HCT116 (cell line): ENCODE data around the gene KBTBD8. TPM values are rescaled to one million over a fixed set of nuclear protein-coding genes. Genes with fewer than 3 reads are reported as not detected.

Experiments used
- ATAC-seq: fragments of 200-7000 bp; cut with Tn5 transposase; 2 replicates; pipeline ENCODE4 v1.9.1; 2020; ENCODE audit warnings: mild to moderate bottlenecking, moderate library complexity
- BruUV-seq: library from RNA; stranded (reverse); fragments of 400-500 nt; replicated peaks from 2 replicates; lab custom pipeline; 2021; lab: Mats Ljungman, UMichigan
- CTCF ChIA-PET: fragments of 300-600 bp; sonication (Branson Sonifier 250); formaldehyde crosslinking; loops from one replicate; lab custom pipeline; 2021; ENCODE audit warnings: antibody characterized with exemption; lab: Charles Lee
- POLR2A ChIA-PET: fragments of 300-600, 350-600 bp; sonication (Branson Sonifier 250); formaldehyde crosslinking; loops from one replicate; lab custom pipeline; 2021; ENCODE audit warnings: antibody characterized with exemption; lab: Charles Lee
- RAD21 ChIA-PET, 2 experiments: fragments of 300-600 bp; sonication (Branson Sonifier 250); formaldehyde crosslinking; loops; one replicate each; lab custom pipeline; 2023; ENCODE audit warnings: low total read pairs in 2 of 2; ENCODE audit not compliant: uncharacterized antibody in 2 of 2, unreplicated experiment in 2 of 2, low non-redundant PET in 1 of 2; lab: Charles Lee
- DNase-seq: peaks from one replicate; pipeline ENCODE4 v3.0.0-alpha.2; 2010; ENCODE audit warnings: low read depth, low spot score
- H2AFZ ChIP-seq: fragments of 200-600 bp; shearing (Covaris generic), sonication (generic); 2 replicates; pipeline ENCODE4 v1.6.1; 2017; ENCODE audit warnings: low read depth, mixed run types, mixed read lengths, antibody characterized with exemption, low read length; ENCODE audit not compliant: poor library complexity, severe bottlenecking
- H3K27ac ChIP-seq: 2 replicates; pipeline ENCODE4 v1.5.1; 2012; ENCODE audit warnings: low read depth, low read length
- H3K27me3 ChIP-seq: fragments of 200-600 bp; sonication (generic); 2 replicates; pipeline ENCODE4 v1.6.1; 2016; ENCODE audit warnings: mixed run types, low read length, mixed read lengths; ENCODE audit not compliant: insufficient read depth
- H3K36me3 ChIP-seq, 2 experiments: fragments of 200-500 bp in 1 of 2; fragments of 200-600 bp in 1 of 2; sonication (Bioruptor generic) in 1 of 2; sonication (generic) in 1 of 2; 2 replicates each; pipeline versions ENCODE4 v1.5.1 to v1.6.1; 2014 to 2016; ENCODE audit warnings: low read length in 2 of 2, inconsistent platforms in 1 of 2, mixed read lengths in 1 of 2, mixed run types in 1 of 2; ENCODE audit not compliant: insufficient read depth in 2 of 2, control insufficient read depth in 1 of 2
- H3K4me1 ChIP-seq, 2 experiments: fragments of 200-600 bp in 1 of 2; sonication (generic) in 1 of 2; 2 replicates each; pipeline versions ENCODE4 v1.5.1 to v1.6.1; 2012 to 2017; ENCODE audit warnings: low read length in 2 of 2, inconsistent platforms in 1 of 2, mild to moderate bottlenecking in 1 of 2, mixed read lengths in 1 of 2, mixed run types in 1 of 2, moderate library complexity in 1 of 2; ENCODE audit not compliant: insufficient read depth in 2 of 2, control insufficient read depth in 1 of 2
- H3K4me2 ChIP-seq: fragments of 200-600 bp; sonication (generic); 2 replicates; pipeline ENCODE4 v1.6.1; 2017; ENCODE audit warnings: mixed run types, low read length, mixed read lengths
- H3K4me3 ChIP-seq, 2 experiments: fragments of 200-600 bp in 1 of 2; sonication (generic) in 1 of 2; replicated peaks in 1 of 2; 2 replicates each; pipeline ENCODE4 v1.5.1; 2011 to 2016; ENCODE audit warnings: low read length in 2 of 2, control low read depth in 1 of 2, low read depth in 1 of 2, mild to moderate bottlenecking in 1 of 2, mixed read lengths in 1 of 2, mixed run types in 1 of 2
- H3K79me2 ChIP-seq: fragments of 200-600 bp; sonication (generic); 2 replicates; pipeline ENCODE4 v1.6.1; 2017; ENCODE audit warnings: mild to moderate bottlenecking, mixed run types, low read length, moderate library complexity, mixed read lengths; ENCODE audit not compliant: insufficient read depth
- H3K9ac ChIP-seq: fragments of 200-600 bp; sonication (generic); 2 replicates; pipeline ENCODE4 v1.6.1; 2016; ENCODE audit warnings: low read length, mixed read lengths
- H3K9me2 ChIP-seq: fragments of 200-600 bp; sonication (generic), shearing (Covaris generic); 2 replicates; pipeline ENCODE4 v1.6.1; 2017; ENCODE audit warnings: mixed run types, mild to moderate bottlenecking, moderate library complexity; ENCODE audit not compliant: insufficient read depth
- H3K9me3 ChIP-seq, 2 experiments: fragments of 200-500 bp in 1 of 2; fragments of 200-600 bp in 1 of 2; sonication (Bioruptor generic) in 1 of 2; sonication (generic) in 1 of 2; 2 replicates each; pipeline ENCODE4 v1.6.1; 2014 to 2017; ENCODE audit warnings: low read length in 2 of 2, mixed read lengths in 2 of 2, inconsistent platforms in 1 of 2, low read depth in 1 of 2, mild to moderate bottlenecking in 1 of 2, mixed run types in 1 of 2, moderate library complexity in 1 of 2; ENCODE audit not compliant: control insufficient read depth in 1 of 2, insufficient read depth in 1 of 2
- H4K20me1 ChIP-seq: fragments of 200-600 bp; sonication (generic), shearing (Covaris generic); 2 replicates; pipeline ENCODE4 v1.6.1; 2017; ENCODE audit warnings: mixed run types, mild to moderate bottlenecking, moderate library complexity; ENCODE audit not compliant: insufficient read depth
- CBX3 ChIP-seq: IDR thresholded peaks from 2 replicates; pipeline ENCODE4 v1.6.1; 2012; ENCODE audit warnings: low read depth
- CEBPB ChIP-seq: IDR thresholded peaks from 2 replicates; pipeline ENCODE4 v1.6.1; 2012; ENCODE audit warnings: low read depth
- EGR1 ChIP-seq: IDR thresholded peaks from 2 replicates; pipeline ENCODE4 v1.6.1; 2012; ENCODE audit warnings: low read depth
- EZH2 ChIP-seq: fragments of 200-600 bp; sonication (generic); IDR thresholded peaks from 2 replicates; pipeline ENCODE4 v1.6.1; 2017; ENCODE audit warnings: antibody characterized with exemption, mixed run types
- FOSL1 ChIP-seq: IDR thresholded peaks from 2 replicates; pipeline ENCODE4 v1.6.1; 2012; ENCODE audit warnings: low read depth
- POLR2A ChIP-seq: IDR thresholded peaks from 2 replicates; pipeline ENCODE4 v1.7.0; 2011; ENCODE audit warnings: borderline replicate concordance; ENCODE audit not compliant: insufficient read depth, insufficient read length; ENCODE audit errors: extremely low read depth
- POLR2AphosphoS5 ChIP-seq: IDR thresholded peaks from 2 replicates; pipeline ENCODE4 v1.6.1; 2011; ENCODE audit warnings: mild to moderate bottlenecking, low read depth, low read length, moderate library complexity
- SP1 ChIP-seq: IDR thresholded peaks from 2 replicates; pipeline ENCODE4 v1.6.1; 2012; ENCODE audit warnings: low read depth
- SRF ChIP-seq: IDR thresholded peaks from 2 replicates; pipeline ENCODE4 v1.6.1; 2012; ENCODE audit warnings: low read depth
- TCF7L2 ChIP-seq: IDR thresholded peaks from 2 replicates; pipeline ENCODE4 v1.7.0; 2011; ENCODE audit warnings: borderline replicate concordance, inconsistent platforms; ENCODE audit not compliant: insufficient read depth, insufficient read length; ENCODE audit errors: extremely low read depth
- ZFX ChIP-seq: fragments of 450-650 bp; IDR thresholded peaks from 2 replicates; pipeline ENCODE4 v1.6.1; 2017
- ZNF274 ChIP-seq: fragments of 200-500 bp; sonication (Bioruptor generic); IDR thresholded peaks from 2 replicates; pipeline ENCODE4 v1.6.1; 2014; ENCODE audit warnings: mild to moderate bottlenecking, low read depth, low read length, inconsistent platforms
- intact Hi-C: fragments of 100-400 bp; cut with micrococcal nuclease; formaldehyde crosslinking; loops from 2 replicates; pipeline ENCODE4 v1.10.0; 2022
- total RNA-seq: library from RNA; stranded (reverse); gene quantifications from one replicate; pipeline ENCODE4 v1.2.1, GENCODE V29; 2021; ENCODE audit not compliant: unreplicated experiment
- TF ChIP-seq, protein P1 (sequence below), 3 experiments: fragments of 200-600 bp in 1 of 3; sonication (generic) in 1 of 3; IDR thresholded peaks in 2 of 3; conservative IDR thresholded peaks in 1 of 3; 2 replicates each; pipeline ENCODE4 v1.5.1; 2012 to 2017; ENCODE audit warnings: low read depth in 2 of 3, low read length in 2 of 3, antibody characterized with exemption in 1 of 3, borderline replicate concordance in 1 of 3, control low read depth in 1 of 3, mild to moderate bottlenecking in 1 of 3, mixed read lengths in 1 of 3, mixed run types in 1 of 3, moderate library complexity in 1 of 3; ENCODE audit not compliant: insufficient read depth in 1 of 3
- TF ChIP-seq, protein P2 (sequence below): IDR thresholded peaks from 2 replicates; pipeline ENCODE4 v1.6.1; 2011; ENCODE audit warnings: mild to moderate bottlenecking, low read length, moderate library complexity; ENCODE audit not compliant: insufficient replicate concordance; ENCODE audit errors: extremely low read depth
- TF ChIP-seq, protein P3 (sequence below): IDR thresholded peaks from 2 replicates; pipeline ENCODE4 v1.6.1; 2012; ENCODE audit warnings: low read depth
- TF ChIP-seq, protein P4 (sequence below): IDR thresholded peaks from 2 replicates; pipeline ENCODE4 v1.6.1; 2012

Gene KBTBD8
- total RNA-seq, 1 experiment from 2014 or later = 1.4 TPM

DNA sequence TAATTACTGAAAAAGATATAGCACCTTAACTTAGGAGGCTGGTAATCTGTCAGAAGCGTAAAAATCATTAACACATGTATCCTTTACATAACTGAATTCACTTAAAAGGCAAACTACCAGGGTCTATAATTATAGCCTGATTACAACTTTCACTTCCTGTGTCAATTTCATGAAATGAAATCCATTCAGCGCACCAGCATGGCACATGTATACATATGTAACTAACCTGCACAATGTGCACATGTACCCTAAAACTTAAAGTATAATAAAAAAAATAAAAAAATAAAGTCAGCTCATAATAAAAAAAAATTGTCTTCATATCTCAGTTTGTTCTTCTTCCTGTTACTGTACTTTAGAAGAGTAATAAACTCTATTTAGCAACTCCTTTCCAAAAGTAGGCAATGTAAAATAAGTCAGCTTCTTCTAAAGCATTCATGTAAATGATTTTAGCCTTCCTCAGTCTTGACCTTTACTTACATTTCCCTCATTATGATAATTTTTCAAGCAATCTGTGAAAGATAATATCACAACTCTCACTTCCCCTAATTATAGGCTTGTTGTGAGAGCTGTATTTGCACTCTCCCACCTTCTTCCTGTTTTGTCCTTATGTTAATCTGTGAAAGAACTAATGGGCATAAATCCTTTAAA, 50.1 kb downstream of the KBTBD8 start:
- Histone ChIP-seq H3K9me2 (no peaks in the 10 kb centered on the region), H4K20me1 (no peaks in the 10 kb centered on the region)
- intact Hi-C loops = no loop called here

More for the DNA sequence above, 50.1 kb downstream of the KBTBD8 start:
- RAD21 ChIA-PET = no interaction called here
- no peak for ATAC-seq
- no peak overlapping the region for H3K9ac ChIP-seq
- H3K36me3 ChIP-seq = no peaks in the 10 kb centered on the region
- H3K79me2 ChIP-seq = no peaks in the 10 kb centered on the region
- H3K9me3 ChIP-seq = no peaks in the 10 kb centered on the region
- no peak overlapping the region for H3K4me3 ChIP-seq
- H3K27me3 ChIP-seq = peaks cover 38% of the 10 kb centered on the region; the same call in 1 of the 2 replicates
- no peaks in the 10 kb centered on the region for H3K4me1 ChIP-seq
- POLR2A ChIA-PET = no interaction called here
- CTCF ChIA-PET = no interaction called here
- no peak overlapping the region for H2AFZ ChIP-seq
- BruUV-seq = no TSS peak
- H3K27ac ChIP-seq = no peak overlapping the region
- H3K4me2 ChIP-seq = no peak overlapping the region
- TF ChIP-seq CEBPB (no peak), FOSL1 (no peak), EGR1 (no peak), POLR2AphosphoS5 (no peak), ZFX (no peak), POLR2A (no peak), CBX3 (no peak), SRF (no peak), SP1 (no peak), EZH2 (no peak), TCF7L2 (no peak), ZNF274 (no peak)
- TF ChIP-seq, protein P1, sequence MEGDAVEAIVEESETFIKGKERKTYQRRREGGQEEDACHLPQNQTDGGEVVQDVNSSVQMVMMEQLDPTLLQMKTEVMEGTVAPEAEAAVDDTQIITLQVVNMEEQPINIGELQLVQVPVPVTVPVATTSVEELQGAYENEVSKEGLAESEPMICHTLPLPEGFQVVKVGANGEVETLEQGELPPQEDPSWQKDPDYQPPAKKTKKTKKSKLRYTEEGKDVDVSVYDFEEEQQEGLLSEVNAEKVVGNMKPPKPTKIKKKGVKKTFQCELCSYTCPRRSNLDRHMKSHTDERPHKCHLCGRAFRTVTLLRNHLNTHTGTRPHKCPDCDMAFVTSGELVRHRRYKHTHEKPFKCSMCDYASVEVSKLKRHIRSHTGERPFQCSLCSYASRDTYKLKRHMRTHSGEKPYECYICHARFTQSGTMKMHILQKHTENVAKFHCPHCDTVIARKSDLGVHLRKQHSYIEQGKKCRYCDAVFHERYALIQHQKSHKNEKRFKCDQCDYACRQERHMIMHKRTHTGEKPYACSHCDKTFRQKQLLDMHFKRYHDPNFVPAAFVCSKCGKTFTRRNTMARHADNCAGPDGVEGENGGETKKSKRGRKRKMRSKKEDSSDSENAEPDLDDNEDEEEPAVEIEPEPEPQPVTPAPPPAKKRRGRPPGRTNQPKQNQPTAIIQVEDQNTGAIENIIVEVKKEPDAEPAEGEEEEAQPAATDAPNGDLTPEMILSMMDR (IDR thresholded peaks at IDR 0.05 in 2 of 3, conservative IDR thresholded peaks at IDR 0.05 in 1 of 3; ENCODE audit: borderline replicate concordance in 1 of 3, insufficient read depth in 1 of 3, low read depth in 2 of 3, low read length in 2 of 3) = no peak
- TF ChIP-seq, protein P2, sequence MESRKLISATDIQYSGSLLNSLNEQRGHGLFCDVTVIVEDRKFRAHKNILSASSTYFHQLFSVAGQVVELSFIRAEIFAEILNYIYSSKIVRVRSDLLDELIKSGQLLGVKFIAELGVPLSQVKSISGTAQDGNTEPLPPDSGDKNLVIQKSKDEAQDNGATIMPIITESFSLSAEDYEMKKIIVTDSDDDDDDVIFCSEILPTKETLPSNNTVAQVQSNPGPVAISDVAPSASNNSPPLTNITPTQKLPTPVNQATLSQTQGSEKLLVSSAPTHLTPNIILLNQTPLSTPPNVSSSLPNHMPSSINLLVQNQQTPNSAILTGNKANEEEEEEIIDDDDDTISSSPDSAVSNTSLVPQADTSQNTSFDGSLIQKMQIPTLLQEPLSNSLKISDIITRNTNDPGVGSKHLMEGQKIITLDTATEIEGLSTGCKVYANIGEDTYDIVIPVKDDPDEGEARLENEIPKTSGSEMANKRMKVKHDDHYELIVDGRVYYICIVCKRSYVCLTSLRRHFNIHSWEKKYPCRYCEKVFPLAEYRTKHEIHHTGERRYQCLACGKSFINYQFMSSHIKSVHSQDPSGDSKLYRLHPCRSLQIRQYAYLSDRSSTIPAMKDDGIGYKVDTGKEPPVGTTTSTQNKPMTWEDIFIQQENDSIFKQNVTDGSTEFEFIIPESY = no peak
- TF ChIP-seq, protein P3, sequence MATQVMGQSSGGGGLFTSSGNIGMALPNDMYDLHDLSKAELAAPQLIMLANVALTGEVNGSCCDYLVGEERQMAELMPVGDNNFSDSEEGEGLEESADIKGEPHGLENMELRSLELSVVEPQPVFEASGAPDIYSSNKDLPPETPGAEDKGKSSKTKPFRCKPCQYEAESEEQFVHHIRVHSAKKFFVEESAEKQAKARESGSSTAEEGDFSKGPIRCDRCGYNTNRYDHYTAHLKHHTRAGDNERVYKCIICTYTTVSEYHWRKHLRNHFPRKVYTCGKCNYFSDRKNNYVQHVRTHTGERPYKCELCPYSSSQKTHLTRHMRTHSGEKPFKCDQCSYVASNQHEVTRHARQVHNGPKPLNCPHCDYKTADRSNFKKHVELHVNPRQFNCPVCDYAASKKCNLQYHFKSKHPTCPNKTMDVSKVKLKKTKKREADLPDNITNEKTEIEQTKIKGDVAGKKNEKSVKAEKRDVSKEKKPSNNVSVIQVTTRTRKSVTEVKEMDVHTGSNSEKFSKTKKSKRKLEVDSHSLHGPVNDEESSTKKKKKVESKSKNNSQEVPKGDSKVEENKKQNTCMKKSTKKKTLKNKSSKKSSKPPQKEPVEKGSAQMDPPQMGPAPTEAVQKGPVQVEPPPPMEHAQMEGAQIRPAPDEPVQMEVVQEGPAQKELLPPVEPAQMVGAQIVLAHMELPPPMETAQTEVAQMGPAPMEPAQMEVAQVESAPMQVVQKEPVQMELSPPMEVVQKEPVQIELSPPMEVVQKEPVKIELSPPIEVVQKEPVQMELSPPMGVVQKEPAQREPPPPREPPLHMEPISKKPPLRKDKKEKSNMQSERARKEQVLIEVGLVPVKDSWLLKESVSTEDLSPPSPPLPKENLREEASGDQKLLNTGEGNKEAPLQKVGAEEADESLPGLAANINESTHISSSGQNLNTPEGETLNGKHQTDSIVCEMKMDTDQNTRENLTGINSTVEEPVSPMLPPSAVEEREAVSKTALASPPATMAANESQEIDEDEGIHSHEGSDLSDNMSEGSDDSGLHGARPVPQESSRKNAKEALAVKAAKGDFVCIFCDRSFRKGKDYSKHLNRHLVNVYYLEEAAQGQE = no peak
- TF ChIP-seq, protein P4, sequence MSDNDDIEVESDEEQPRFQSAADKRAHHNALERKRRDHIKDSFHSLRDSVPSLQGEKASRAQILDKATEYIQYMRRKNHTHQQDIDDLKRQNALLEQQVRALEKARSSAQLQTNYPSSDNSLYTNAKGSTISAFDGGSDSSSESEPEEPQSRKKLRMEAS = no peak
- DNase-seq = no peak
